ENCODE data around the gene ADAM33.

GRCh38 chr20:3720626-3721025 lies 38.8 kb upstream of the ADAM33 start:
- TF ChIP-seq CTCF (conservative IDR thresholded peaks at IDR 0.05), result no peak
- TF ChIP-seq EZH2 (IDR thresholded peaks at IDR 0.05; ENCODE audit: low read depth), result no peak
